Nephron progenitor cell (in vitro differentiated cells): Measurements from ENCODE around the gene ARID1B.
A peak's percentile ranks its signal among the peaks of the same experiment; 100 is the strongest.

ENCODE experiments used
- DNase-seq: peaks from one replicate; pipeline ENCODE4 v3.0.0; 2021
- H3K27ac Mint-ChIP-seq: 2 replicates; pipeline ENCODE4 v1.8.0; 2021; ENCODE audit warnings: mild to moderate bottlenecking, moderate library complexity, mixed read lengths
- H3K27me3 Mint-ChIP-seq: 2 replicates; pipeline ENCODE4 v1.8.0; 2021; ENCODE audit warnings: mild to moderate bottlenecking, low read depth, mixed read lengths; ENCODE audit not compliant: poor library complexity
- H3K36me3 Mint-ChIP-seq: 2 replicates; pipeline ENCODE4 v1.8.0; 2021; ENCODE audit warnings: low read depth, mixed read lengths
- H3K4me1 Mint-ChIP-seq: 2 replicates; pipeline ENCODE4 v1.8.0; 2021; ENCODE audit warnings: mixed read lengths
- H3K4me3 Mint-ChIP-seq: 2 replicates; pipeline ENCODE4 v1.8.0; 2021; ENCODE audit warnings: mild to moderate bottlenecking, moderate library complexity, mixed read lengths
- H3K9me3 Mint-ChIP-seq: 2 replicates; pipeline ENCODE4 v1.8.0; 2021; ENCODE audit warnings: mild to moderate bottlenecking, moderate library complexity, mixed read lengths
- TF ChIP-seq, protein P1 (sequence below): fragments of 200-600 bp; sonication (generic); IDR thresholded peaks from 2 replicates; pipeline ENCODE4 v1.5.0; 2021; ENCODE audit warnings: antibody characterized with exemption

The ARID1B gene

DNA sequence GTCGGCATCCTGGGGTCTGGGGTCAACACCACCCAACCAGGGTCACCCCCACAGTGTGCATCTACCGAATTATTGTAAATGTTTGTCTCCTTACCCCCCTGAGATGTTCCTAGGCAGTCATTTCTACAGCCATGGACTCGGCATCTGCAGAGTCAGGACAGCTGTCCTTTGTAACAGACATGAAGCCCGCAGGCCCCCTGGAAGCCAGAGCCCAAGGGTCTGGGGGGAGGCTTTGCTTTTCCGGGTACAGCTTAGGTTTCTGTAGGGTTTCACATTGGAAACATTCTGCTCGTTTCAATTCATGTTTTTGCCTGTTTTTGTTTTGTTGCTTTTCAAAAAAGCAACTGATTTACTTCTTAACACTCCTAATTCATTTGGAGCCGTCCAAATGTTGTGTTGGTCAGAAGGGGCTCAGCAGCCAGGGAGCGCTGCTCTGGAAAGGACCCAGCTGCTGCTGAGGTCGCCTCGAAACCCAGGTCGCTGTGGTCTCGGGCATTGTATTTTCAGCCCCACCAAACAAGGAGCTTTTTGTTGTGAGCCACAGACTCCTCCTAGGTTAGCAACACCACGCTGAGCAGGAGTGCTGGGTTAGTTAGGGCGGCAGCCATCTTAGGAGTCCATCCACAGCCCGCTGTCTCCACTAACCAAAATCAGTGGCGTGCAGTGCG lies 385.7 kb downstream of the ARID1B start:
- TF ChIP-seq, protein P1, sequence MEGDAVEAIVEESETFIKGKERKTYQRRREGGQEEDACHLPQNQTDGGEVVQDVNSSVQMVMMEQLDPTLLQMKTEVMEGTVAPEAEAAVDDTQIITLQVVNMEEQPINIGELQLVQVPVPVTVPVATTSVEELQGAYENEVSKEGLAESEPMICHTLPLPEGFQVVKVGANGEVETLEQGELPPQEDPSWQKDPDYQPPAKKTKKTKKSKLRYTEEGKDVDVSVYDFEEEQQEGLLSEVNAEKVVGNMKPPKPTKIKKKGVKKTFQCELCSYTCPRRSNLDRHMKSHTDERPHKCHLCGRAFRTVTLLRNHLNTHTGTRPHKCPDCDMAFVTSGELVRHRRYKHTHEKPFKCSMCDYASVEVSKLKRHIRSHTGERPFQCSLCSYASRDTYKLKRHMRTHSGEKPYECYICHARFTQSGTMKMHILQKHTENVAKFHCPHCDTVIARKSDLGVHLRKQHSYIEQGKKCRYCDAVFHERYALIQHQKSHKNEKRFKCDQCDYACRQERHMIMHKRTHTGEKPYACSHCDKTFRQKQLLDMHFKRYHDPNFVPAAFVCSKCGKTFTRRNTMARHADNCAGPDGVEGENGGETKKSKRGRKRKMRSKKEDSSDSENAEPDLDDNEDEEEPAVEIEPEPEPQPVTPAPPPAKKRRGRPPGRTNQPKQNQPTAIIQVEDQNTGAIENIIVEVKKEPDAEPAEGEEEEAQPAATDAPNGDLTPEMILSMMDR = no peak
- no peaks in the 10 kb centered on the region for H3K9me3 Mint-ChIP-seq
- peak overlapping the region; percentile 58 for H3K27ac Mint-ChIP-seq
- peaks cover 7% of the 10 kb centered on the region for H3K4me1 Mint-ChIP-seq
- no peak for DNase-seq
- H3K4me3 Mint-ChIP-seq = no peak overlapping the region
- no peaks in the 10 kb centered on the region for H3K27me3 Mint-ChIP-seq
- H3K36me3 Mint-ChIP-seq = peaks cover 29% of the 10 kb centered on the region

GRCh38 chr6:157163434-157164159 lies 386.4 kb downstream of the ARID1B start:
- Mint-ChIP-seq H3K4me3 (no peak overlapping the region), H3K4me1 (peaks cover 14% of the 10 kb centered on the region), H3K27ac (no peak overlapping the region), H3K36me3 (peaks cover 36% of the 10 kb centered on the region), H3K27me3 (no peaks in the 10 kb centered on the region), H3K9me3 (no peaks in the 10 kb centered on the region)
- DNase-seq = no peak
- TF ChIP-seq, protein P1 = no peak

DNA sequence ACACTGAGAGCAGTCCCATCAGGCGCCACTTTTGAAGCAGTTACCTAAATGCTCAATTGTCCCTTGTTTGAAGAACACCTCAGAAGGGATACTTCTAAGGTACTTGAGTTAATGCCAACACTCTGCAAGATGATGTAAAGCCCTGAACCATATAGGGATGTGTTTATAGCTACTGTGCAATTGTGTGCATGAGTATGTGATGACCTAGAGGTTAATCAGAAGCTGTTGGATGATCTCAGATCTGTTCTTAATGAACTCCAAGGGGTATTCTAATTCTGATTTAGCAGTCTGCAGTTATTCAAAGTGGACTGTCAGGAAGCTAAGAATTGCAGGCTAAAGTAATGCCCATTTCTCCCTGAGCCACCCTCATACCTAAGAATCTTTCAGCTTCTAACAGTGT lies 387.8 kb downstream of the ARID1B start:
- Mint-ChIP-seq H3K4me3 (no peak overlapping the region), H3K9me3 (no peaks in the 10 kb centered on the region), H3K27ac (no peak overlapping the region), H3K4me1 (peaks cover 25% of the 10 kb centered on the region), H3K27me3 (no peaks in the 10 kb centered on the region), H3K36me3 (peaks cover 42% of the 10 kb centered on the region)
- TF ChIP-seq, protein P1 = no peak
- no peak for DNase-seq

DNA sequence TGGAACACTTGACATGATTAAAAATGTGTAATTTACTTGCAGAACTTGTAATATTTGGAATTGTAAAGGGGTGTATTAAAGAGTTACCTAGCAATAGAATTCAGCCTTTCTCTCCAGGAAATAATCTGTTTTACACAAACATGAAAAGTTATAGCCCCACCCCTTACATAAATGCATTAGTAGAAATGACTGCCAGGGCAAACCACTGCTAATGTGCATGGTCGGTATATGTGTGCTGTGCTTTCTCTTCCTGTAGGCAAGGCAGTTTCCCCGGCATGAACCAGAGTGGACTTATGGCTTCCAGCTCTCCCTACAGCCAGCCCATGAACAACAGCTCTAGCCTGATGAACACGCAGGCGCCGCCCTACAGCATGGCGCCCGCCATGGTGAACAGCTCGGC lies 389.6 kb downstream of the ARID1B start:
- H3K4me3 Mint-ChIP-seq = no peak overlapping the region
- H3K27me3 Mint-ChIP-seq = no peaks in the 10 kb centered on the region
- no peak overlapping the region for H3K27ac Mint-ChIP-seq
- no peak for DNase-seq
- TF ChIP-seq, protein P1 = no peak
- peaks cover 33% of the 10 kb centered on the region for H3K4me1 Mint-ChIP-seq
- peaks cover 32% of the 10 kb centered on the region for H3K36me3 Mint-ChIP-seq
- no peaks in the 10 kb centered on the region for H3K9me3 Mint-ChIP-seq

DNA sequence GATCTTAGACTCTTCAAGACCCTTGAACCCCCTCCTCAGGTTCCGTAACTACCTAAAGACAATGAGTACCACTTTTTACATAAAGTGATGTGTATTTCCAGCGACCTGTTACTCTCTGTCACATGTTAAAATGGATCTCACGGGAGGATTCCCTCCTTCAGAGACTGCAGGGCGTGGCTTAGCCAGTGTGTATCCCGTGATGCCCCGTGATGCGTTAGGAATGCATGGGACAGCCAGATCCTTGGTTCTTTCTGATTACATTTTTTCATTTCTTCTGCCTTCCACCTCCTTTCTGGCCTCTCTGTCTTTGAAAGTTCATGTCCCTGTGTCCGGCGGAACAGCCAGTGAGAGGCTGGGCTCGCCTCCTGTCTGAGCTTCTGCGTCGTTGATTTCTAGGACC lies 390.7 kb downstream of the ARID1B start:
- Mint-ChIP-seq H3K4me3 (no peak overlapping the region), H3K27me3 (no peaks in the 10 kb centered on the region), H3K27ac (peak overlapping the region; percentile 31), H3K36me3 (peaks cover 32% of the 10 kb centered on the region), H3K9me3 (no peaks in the 10 kb centered on the region), H3K4me1 (peaks cover 32% of the 10 kb centered on the region)
- TF ChIP-seq, protein P1 = no peak
- no peak for DNase-seq

GRCh38 chr6:157168471-157168870 lies 391.3 kb downstream of the ARID1B start:
- no peak overlapping the region for H3K4me3 Mint-ChIP-seq
- TF ChIP-seq, protein P1 = no peak
- no peaks in the 10 kb centered on the region for H3K9me3 Mint-ChIP-seq
- H3K36me3 Mint-ChIP-seq = peaks cover 32% of the 10 kb centered on the region
- peaks cover 33% of the 10 kb centered on the region for H3K4me1 Mint-ChIP-seq
- no peaks in the 10 kb centered on the region for H3K27me3 Mint-ChIP-seq
- no peak overlapping the region for H3K27ac Mint-ChIP-seq
- no peak for DNase-seq
